Activated CD4-positive, alpha-beta T cell treated with anti-CD3 and anti-CD28 coated beads, Interleukin-2, Interleukin-6, amounts not matched to agents 100 ng/mL and 50 ng/mL, durations not matched to agents 16 hours and 8 hours (primary cell): Measurements from ENCODE around the gene OTUD1.

Source experiments
- DNase-seq: peaks from one replicate; pipeline ENCODE4 v3.0.0-alpha.2; 2020

OTUD1 gene

GRCh38 chr10:23422003-23422411, 16.9 kb upstream of the OTUD1 start:
- DNase-seq: no peak

DNA sequence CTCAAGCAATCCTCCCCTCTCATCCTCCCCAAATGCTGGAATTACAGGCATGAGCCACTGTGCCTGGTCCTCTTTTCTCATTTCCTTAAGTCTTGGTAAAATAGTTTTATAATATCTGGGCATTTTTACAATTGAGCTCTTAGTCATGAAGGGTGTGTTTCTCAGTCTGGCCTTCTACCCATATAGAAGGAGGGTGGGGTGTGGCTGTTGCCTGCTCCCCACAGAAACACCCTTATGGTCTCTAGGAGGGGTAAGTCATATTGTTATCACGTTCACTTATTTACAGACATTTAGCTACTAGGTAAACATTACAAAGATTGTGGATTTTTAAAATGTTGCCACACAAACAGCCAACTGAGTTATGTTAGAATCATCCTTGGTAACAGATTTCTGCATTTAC, 6.7 kb upstream of the OTUD1 start:
- no peak for DNase-seq

GRCh38 chr10:23432639-23433038, 6.2 kb upstream of the OTUD1 start:
- DNase-seq: no peak

DNA sequence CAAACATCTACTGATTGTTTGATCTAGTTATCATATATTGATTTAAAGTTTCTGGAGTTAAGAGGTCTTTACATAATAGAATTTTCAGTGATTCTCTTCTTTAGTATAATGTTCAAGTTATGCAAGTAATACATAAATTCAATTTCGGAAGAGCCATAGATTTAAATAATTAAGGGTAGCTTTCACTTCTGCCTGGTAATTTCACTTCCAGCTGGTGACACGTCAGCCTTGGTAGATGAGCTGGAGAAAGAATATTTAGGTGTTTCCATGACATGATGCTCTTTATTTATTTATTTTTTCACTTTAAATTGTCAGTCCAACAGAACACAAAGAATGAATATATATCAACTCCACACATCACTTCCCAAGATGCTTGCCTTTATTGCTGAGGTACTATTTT, 5.2 kb upstream of the OTUD1 start:
- DNase-seq: no peak

GRCh38 chr10:23435378-23435777, 3.5 kb upstream of the OTUD1 start:
- DNase-seq: no peak

- DNase-seq: no peak
These were observed 1.9 kb upstream of the OTUD1 start for GRCh38 chr10:23436983-23437382.

DNA sequence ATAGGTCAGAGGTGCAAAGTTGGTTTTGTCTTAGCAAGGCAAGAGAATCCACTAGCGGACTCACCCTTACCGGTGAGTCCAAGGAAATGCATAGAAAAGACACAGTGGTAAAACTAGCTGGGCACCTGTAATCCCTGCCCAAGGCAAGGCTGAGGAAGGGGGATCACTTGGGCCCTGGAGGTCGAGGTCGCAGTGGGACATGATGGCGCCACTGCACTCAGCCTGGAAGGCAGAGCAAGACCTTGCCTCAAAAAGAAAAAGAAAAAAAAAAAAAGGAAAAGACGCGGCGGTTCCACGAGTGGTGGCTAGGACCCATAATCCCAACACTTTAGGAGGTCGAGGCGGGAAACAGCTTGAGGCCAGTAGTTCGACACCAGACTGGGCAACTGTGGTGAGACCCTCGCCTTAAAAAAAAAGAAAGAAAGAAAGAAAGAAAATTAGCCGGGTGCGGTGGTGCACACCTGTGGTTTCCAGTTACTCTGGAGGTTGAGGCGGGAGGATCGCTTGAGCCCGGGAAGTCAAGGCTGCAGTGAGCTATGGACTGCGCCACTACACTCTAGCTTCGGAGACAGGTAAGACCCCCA, 820 bp upstream of the OTUD1 start:
- no peak for DNase-seq

DNA sequence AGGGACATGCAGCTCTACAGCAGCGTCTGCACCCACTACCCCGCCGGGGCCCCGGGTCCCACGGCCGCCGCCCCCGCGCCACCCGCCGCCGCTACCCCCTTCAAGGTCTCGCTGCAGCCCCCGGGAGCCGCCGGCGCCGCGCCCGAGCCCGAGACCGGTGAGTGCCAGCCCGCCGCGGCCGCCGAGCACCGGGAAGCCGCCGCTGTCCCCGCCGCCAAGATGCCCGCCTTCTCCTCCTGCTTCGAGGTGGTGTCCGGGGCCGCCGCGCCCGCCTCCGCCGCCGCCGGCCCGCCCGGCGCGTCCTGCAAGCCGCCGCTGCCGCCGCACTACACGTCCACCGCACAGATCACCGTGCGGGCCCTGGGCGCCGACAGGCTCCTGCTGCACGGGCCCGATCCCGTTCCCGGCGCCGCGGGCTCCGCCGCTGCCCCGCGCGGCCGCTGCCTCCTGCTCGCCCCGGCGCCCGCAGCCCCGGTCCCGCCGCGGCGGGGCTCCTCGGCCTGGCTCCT, 631 bp downstream of the OTUD1 start:
- no peak for DNase-seq

- DNase-seq: peak; percentile 42
These were observed 1.4 kb downstream of the OTUD1 start for GRCh38 chr10:23439961-23440889.

- no peak for DNase-seq
These were observed 2.4 kb downstream of the OTUD1 start for GRCh38 chr10:23441251-23441650.

DNA sequence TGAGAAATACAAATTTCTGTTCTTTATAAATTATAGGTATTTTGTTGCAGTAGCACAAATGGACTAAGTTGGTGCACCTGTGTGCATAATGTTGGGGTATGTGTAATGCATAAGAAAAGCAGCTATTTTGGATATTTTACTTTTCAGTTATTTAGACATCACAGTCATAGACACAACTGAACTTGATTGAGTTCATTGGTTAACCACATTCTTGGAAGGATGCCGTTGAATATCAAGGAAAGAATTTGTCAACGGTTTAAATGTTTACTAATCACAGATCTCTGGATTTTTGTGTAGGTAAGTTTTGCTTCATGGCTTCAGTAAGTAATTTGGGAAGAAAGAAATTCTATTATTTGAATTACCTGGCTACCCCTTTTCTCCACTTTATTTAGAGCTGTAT, 4.1 kb downstream of the OTUD1 start:
- DNase-seq: no peak

DNA sequence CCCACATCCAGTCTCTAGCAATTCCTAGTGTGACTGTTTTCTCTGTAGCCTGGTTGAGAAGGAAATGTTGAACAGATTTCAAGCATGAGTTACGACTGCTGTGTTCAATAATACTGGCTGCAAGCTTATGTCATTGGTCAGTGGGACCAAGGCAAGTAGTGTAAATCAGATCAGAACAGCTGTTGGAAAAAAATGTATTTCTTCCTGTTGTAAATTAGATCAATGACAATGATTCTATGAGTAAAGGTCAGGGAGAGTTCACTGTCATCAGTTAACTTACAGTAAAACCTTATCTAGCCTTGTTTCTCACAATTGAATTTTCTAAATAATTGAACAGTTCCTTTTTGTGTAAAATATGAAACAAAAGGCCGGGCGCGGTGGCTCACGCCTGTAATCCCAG, 6.7 kb downstream of the OTUD1 start:
- DNase-seq: no peak

- DNase-seq: no peak
These were observed 9.4 kb downstream of the OTUD1 start for GRCh38 chr10:23448323-23448722.

GRCh38 chr10:23448802-23449570, 10.1 kb downstream of the OTUD1 start:
- DNase-seq: peak; percentile 64

GRCh38 chr10:23452033-23452655, 13.3 kb downstream of the OTUD1 start:
- DNase-seq: no peak

- no peak for DNase-seq
These were observed 14.6 kb downstream of the OTUD1 start for GRCh38 chr10:23453465-23453864.

GRCh38 chr10:23457632-23458417, 18.9 kb downstream of the OTUD1 start:
- no peak for DNase-seq

- DNase-seq: no peak
These were observed 20.5 kb downstream of the OTUD1 start for GRCh38 chr10:23459308-23459939.

- no peak for DNase-seq
These were observed 22.7 kb downstream of the OTUD1 start for GRCh38 chr10:23461557-23461956.

DNA sequence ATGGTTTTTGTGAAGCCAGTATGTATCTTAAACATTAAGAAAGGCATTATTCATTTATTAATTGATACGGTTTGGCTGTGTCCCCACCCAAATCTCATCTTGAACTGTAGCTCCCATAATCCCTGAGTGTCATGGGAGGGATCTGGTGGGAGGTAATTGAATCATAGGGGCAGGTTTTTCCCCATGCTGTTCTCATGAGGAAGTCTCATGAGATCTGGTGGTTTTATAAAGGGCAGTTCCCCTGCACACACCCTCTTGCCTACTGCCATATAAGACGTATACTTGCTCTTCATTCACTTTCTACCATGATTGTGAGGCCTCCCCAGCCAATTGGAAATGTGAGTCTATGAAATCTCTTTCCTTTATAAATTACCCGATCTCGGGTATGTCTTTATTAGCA, 28.1 kb downstream of the OTUD1 start:
- no peak for DNase-seq

GRCh38 chr10:23467548-23467947, 28.7 kb downstream of the OTUD1 start:
- DNase-seq: no peak
